SW 1271 (cell line): ENCODE results near the gene SRPRB.

Experiments
- DNase-seq, 2 experiments: peaks; one replicate each; lab custom pipeline; 2025; lab: John Stamatoyannopoulos, UW

Gene SRPRB

GRCh38 chr3:133805702-133806475 lies at the start of gene SRPRB:
Gene SRPRB (plus strand): TSS chr3:133805815. CDS start chr3:133805849, 34 bp downstream.
- peak; percentile 86 to 93 for DNase-seq

DNA sequence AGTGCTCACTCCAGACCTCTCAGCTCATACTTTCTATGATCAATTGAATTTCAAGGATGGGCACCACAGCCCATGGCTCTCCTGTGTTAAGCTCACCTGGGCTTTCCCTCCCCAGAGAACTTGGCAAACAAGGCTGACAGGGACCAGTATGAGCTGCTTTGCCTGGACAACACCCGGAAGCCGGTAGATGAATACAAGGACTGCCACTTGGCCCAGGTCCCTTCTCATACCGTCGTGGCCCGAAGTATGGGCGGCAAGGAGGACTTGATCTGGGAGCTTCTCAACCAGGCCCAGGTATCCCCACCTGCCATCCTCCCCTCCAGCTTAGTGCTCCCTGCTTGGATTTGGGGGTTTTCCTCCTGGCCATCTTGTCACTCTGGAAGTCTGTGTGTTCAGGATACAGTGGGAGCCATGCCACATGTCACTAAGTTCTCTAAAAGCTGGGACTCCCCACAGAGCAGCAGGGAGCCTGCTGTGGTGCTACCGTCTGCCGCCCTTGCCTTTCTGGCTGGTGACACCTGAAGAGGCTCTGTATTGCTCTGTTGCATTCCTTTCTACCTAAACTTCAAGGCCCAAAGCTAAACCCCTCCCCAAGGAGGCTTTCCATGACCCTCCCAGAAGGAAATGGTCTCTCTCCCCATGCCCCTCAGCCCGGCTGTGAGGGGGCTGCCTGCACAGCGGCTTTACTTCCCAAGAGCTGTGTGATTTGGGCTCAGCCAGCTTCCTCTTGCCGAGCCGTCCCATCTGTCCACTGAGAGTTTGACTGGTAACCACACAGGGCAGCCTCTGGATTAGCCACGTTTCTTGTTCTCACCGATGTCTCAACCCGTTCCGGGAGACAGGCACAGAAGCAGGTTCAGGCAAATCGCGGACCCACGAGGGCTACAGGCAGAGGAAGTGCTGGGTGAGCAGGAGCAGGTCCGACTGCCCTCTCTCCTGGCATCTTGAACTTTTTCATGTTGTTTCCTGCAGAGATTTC lies 48.6 kb upstream of the SRPRB start:
- DNase-seq, result no peak

DNA sequence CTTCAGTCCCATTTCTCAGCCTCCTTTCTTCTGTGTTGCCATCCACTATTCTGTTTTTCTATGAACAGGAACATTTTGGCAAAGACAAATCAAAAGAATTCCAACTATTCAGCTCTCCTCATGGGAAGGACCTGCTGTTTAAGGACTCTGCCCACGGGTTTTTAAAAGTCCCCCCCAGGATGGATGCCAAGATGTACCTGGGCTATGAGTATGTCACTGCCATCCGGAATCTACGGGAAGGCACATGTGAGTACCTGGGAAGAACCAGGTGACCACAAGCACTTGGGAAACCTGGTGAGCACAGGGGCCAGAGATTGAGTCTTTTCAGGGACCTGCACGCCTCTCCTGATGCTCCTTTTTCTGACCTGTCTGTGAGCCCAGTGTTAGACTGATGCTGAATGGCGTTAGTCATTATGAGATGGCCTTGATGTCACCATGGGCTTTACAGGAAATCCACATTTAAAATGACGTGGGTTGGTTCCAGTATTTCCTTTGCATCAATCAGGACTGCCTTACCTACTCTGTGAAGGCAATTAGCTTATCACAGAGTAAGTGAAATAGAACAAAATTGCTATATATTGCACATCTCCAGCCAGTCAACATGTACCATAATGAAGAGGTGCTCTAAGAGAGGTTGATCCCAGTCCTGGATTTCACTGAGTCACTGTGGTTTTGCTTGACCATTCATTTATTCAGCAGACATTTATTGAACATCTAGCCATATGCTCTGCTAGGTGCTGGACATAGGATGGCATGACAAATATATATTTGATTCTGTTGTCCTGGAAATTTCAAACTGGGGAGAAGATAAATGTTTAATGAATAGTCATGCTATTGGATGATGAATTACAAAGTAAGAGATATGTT lies 47.7 kb upstream of the SRPRB start:
- no peak for DNase-seq

- no peak for DNase-seq
These were observed 47.1 kb upstream of the SRPRB start for GRCh38 chr3:133758568-133758928.

- DNase-seq, result no peak
These were observed 46.5 kb upstream of the SRPRB start for GRCh38 chr3:133758964-133759739.

- no peak for DNase-seq
These were observed 45.8 kb upstream of the SRPRB start for GRCh38 chr3:133759740-133760305.

GRCh38 chr3:133760916-133761315 lies 44.7 kb upstream of the SRPRB start:
- DNase-seq, result no peak

DNA sequence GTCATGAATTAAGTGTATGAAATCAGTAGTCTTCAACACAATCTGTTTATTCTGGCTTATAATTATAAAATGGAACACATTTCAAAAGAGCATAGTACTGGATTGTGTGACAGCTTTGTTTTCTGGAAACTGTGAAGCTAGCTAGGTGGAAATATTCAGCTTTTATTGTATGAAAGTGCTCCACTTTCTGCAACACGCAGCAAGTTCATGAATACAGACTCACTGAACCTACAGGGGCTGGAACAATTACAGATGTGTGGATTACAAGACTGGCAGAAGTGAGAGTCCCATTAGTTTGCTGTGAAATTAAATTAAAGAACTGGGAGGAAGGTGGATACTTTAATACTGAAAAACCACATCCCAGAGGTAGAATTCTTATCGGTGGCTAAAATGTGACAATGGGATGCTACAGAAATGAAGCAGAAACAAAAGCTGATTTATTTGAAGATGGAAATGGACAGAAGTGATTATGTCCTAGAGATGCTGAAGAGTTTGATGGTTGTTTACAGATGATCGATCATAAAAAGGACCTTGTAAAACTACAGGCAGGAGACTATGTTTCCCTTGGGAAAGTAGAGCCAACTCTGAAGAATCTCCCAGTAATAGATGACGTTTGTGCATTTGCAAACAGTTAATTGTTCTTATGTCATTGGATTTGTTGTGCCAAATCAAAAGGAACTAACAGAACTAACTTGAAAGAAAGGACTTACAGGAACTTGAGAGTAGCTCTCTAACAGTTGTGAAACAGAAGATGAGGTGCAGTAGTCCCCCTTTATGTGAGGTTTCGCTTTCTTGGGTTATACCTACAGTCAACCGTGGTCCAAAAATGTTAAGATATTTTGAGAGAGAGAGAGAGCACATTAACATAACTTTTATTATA lies 43.8 kb upstream of the SRPRB start:
- DNase-seq, result no peak

GRCh38 chr3:133762539-133762938 lies 43.1 kb upstream of the SRPRB start:
- no peak for DNase-seq

GRCh38 chr3:133763797-133764683 lies 41.6 kb upstream of the SRPRB start:
- no peak for DNase-seq

DNA sequence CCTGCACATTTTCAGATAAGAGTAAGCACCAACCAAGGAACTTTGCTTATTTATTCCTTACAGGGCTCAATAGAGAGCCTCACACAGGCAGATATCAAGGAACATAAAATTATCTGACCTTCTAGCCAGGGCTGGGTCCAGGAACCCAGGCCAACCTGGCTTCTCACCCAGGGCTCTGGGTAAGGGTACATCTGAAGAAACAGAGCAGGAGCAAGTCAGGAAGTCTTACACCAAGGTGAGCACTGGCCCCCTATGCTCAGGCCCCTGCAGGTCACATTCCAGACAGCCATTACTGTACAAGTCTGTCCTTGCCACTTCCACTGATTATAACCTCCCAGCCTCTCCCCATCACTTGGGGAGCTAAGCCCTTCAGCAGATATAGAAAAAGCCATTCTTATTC lies 40.4 kb upstream of the SRPRB start:
- DNase-seq, result no peak

GRCh38 chr3:133767607-133768006 lies 38.0 kb upstream of the SRPRB start:
- DNase-seq, result no peak

- DNase-seq, result no peak
These were observed 36.1 kb upstream of the SRPRB start for GRCh38 chr3:133769536-133769935.

GRCh38 chr3:133773732-133774131 lies 31.9 kb upstream of the SRPRB start:
- DNase-seq, result no peak

DNA sequence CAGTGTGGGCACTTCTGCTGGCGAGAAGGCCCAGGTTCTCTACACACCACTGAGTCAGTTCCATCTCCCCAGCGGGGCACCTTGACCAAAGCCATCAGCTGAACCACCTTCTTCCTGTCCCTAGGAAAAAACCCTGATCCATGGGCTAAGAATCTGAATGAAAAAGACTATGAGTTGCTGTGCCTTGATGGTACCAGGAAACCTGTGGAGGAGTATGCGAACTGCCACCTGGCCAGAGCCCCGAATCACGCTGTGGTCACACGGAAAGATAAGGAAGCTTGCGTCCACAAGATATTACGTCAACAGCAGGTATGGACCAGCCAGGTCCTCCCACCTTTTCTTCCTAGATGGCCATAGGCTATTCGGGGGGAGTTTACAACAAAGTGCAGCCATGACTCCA lies 30.3 kb upstream of the SRPRB start:
- no peak for DNase-seq

DNA sequence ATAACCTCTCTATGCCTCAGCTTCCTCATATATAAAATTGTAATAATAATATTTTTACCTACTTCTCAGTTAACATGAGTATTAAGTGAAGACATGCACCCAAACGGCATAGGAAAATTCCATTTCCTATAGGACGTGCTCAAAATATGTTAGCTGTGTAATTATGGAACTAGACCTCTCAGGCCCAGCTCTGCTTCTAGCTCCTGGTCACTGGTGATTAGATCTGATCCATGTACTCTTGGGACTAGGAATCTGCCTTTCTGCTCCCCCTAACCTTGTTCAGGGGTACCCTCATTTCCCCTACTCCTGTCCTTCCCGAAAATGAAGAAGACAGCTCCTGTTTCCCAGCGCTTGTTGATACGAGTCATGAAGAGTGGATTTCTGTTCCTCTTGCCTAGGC lies 29.8 kb upstream of the SRPRB start:
- DNase-seq, result no peak

GRCh38 chr3:133776794-133777438 lies 28.7 kb upstream of the SRPRB start:
- DNase-seq, result no peak

DNA sequence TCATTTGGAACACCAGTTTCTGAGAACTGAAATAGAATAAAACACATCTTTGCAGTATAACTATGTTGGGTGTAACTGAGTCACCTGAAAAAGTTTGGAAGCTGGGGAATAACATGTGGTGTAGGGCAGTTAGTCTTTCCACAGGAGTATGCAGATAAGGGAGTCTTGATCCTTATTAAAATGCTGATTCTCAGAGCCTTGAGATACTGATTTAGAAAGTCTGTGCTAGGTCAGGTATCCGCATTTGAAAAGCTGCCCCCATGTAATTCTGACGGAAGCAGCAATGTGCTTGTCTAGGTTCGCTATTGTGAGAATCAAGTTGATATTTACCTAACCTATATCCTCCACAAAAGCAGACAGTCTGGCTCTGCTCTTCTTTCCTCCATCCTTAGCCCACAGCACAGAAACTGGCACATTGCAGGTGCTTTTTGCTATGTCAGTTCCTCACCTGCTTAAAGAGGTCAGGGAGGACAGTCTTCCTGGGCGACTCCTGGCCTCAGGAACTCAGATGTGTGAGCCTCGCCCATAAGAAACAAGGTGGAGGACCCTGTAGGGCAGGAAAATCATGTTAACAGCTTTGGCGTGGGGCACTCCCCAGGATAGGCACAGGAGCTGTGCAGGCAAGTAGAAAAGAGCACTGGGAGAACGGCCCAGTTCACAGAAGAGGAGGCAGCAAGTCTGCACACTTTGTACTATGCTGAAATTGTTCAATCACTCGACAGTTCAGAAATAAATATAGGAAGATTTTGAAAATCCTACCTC lies 27.6 kb upstream of the SRPRB start:
- DNase-seq, result no peak
